Endodermal cell (in vitro differentiated cells): ENCODE results near the gene ZNF692. TPM values are rescaled to one million over a fixed set of nuclear protein-coding genes. Genes with fewer than 3 reads are reported as not detected.

Experiments
- DNase-seq: peaks from one replicate; pipeline ENCODE4 v3.0.0-alpha.2; 2017
- H3K27ac ChIP-seq: 2 replicates; pipeline ENCODE4 v1.5.1; 2013; ENCODE audit warnings: mild to moderate bottlenecking, low read depth, low read length, moderate library complexity
- H3K27me3 ChIP-seq: 2 replicates; pipeline ENCODE4 v1.6.1; 2013; ENCODE audit warnings: mild to moderate bottlenecking, low read length, moderate library complexity; ENCODE audit not compliant: insufficient read depth, control insufficient read depth, poor library complexity, severe bottlenecking
- H3K36me3 ChIP-seq: 2 replicates; pipeline ENCODE4 v1.7.0; 2013; ENCODE audit warnings: mild to moderate bottlenecking, low read length, moderate library complexity; ENCODE audit not compliant: control insufficient read depth, insufficient read depth
- H3K4me1 ChIP-seq: one replicate; pipeline ENCODE4 v1.7.0; 2013; ENCODE audit warnings: low read length; ENCODE audit not compliant: control insufficient read depth, insufficient read depth
- H3K4me3 ChIP-seq: 2 replicates; pipeline ENCODE4 v1.5.1; 2013; ENCODE audit warnings: mild to moderate bottlenecking, low read length, moderate library complexity
- H3K9ac ChIP-seq: 2 replicates; pipeline ENCODE4 v1.6.1; 2013; ENCODE audit warnings: mild to moderate bottlenecking, low read length, moderate library complexity; ENCODE audit not compliant: poor library complexity, severe bottlenecking; ENCODE audit errors: extremely low read depth
- H3K9me3 ChIP-seq: 2 replicates; pipeline ENCODE4 v1.6.1; 2013; ENCODE audit warnings: mild to moderate bottlenecking, low read length, moderate library complexity; ENCODE audit not compliant: control insufficient read depth
- H3K27ac Mint-ChIP-seq: 2 replicates; pipeline ENCODE4 v1.8.0; 2020; ENCODE audit warnings: mixed read lengths
- H3K27me3 Mint-ChIP-seq: 2 replicates; pipeline ENCODE4 v1.8.0; 2021; ENCODE audit warnings: mild to moderate bottlenecking, mixed read lengths; ENCODE audit not compliant: insufficient read depth
- H3K36me3 Mint-ChIP-seq: 2 replicates; pipeline ENCODE4 v1.8.0; 2020; ENCODE audit warnings: low read depth, mixed read lengths
- H3K4me1 Mint-ChIP-seq: 2 replicates; pipeline ENCODE4 v1.8.0; 2020; ENCODE audit warnings: mixed read lengths
- H3K4me3 Mint-ChIP-seq: 2 replicates; pipeline ENCODE4 v1.8.0; 2020; ENCODE audit warnings: mild to moderate bottlenecking, moderate library complexity, mixed read lengths
- H3K9me3 Mint-ChIP-seq: 2 replicates; pipeline ENCODE4 v1.8.0; 2020; ENCODE audit warnings: mild to moderate bottlenecking, mixed read lengths
- CTCF ChIP-seq: fragments of 200-600 bp; sonication (generic); conservative IDR thresholded peaks from 2 replicates; pipeline ENCODE4 v1.5.0; 2021; ENCODE audit warnings: antibody characterized with exemption, mild to moderate bottlenecking
- WGBS, 2 experiments: methylation state at CpG; one replicate each; pipeline versions ENCODE4 v1.1.5 to v1.1.7; 2013; ENCODE audit warnings: missing lambda C conversion rate in 2 of 2, mixed read lengths in 1 of 2; ENCODE audit not compliant: insufficient coverage in 1 of 2, insufficient read length in 1 of 2; 5-methylcytosine and 5-hydroxymethylcytosine counted together
- total RNA-seq, 2 donors: library from RNA; stranded (reverse); fragmentation: NEBNext Ultra II Directional in 1 of 2; extraction: Animal tissue kit (Norgen Biotek cat#: 25700) in 1 of 2; gene quantifications; 2 replicates in 1 of 2; 3 replicates in 1 of 2; pipeline ENCODE4 v1.2.1, GENCODE V29; 2021

The ZNF692 gene
- total RNA-seq, 2 donors from 2014 or later = 47.6 to 50.3 TPM

DNA sequence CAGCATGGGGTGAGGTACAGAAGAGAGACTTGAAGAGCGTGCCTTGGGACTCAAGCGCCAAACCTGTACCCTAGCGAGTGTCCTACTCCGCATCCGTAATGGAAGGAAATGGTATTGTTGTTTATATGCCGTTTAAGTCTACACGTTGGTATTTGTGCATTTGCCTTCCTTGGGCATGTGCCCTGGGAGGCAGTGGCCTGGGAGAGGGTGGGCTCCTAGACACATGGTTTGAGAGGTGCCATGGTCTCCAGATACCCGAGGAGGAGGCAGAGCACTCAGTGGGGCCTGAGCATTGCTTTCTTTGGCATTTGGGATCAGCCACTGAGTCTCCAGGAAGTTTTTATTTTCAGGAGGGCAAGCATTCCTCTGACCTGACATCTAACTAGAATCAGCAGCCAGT is 14.4 kb downstream of the ZNF692 start:
- Histone ChIP-seq H3K27ac (no peak overlapping the region), H3K9ac (no peak overlapping the region), H3K9me3 (no peaks in the 10 kb centered on the region), H3K36me3 (peaks cover 40% of the 10 kb centered on the region), H3K4me1 (no peaks in the 10 kb centered on the region), H3K4me3 (no peak overlapping the region), H3K27me3 (no peaks in the 10 kb centered on the region)
- Mint-ChIP-seq H3K27me3 (no peaks in the 10 kb centered on the region), H3K4me1 (no peaks in the 10 kb centered on the region), H3K36me3 (peaks cover 32% of the 10 kb centered on the region), H3K9me3 (no peaks in the 10 kb centered on the region), H3K27ac (no peak overlapping the region), H3K4me3 (no peak overlapping the region)
- TF ChIP-seq CTCF = no peak
- peak; percentile 22 for DNase-seq
- whole genome bisulfite sequencing, 2 experiments = 94 to 96% methylated on average over 6 to 8 of the region's 8 CpGs

DNA sequence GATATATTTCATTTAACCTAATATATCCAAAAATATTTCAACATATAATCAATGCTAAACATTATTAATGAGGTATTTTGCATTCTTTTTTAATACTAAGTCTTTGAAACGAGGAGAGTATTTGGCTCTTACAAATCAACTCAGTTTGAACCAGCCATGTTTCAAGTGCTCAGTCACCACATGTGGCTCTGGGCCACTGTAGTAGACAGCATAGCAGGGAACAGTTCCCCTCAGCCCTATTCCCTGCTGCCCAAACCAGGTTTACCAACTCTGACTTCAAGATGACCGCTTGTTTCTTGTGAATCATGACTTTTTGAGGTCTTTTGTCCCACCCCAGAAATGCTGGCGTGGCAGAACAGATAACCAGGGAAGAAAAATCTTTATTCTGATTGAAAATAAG is 15.2 kb downstream of the ZNF692 start:
- H3K27ac Mint-ChIP-seq = no peak overlapping the region
- no peaks in the 10 kb centered on the region for H3K4me1 ChIP-seq
- no peak overlapping the region for H3K4me3 ChIP-seq
- no peaks in the 10 kb centered on the region for H3K27me3 ChIP-seq
- H3K36me3 ChIP-seq = peaks cover 32% of the 10 kb centered on the region
- no peaks in the 10 kb centered on the region for H3K9me3 ChIP-seq
- H3K27ac ChIP-seq = no peak overlapping the region
- no peaks in the 10 kb centered on the region for H3K27me3 Mint-ChIP-seq
- TF ChIP-seq CTCF = no peak
- peaks cover 2% of the 10 kb centered on the region for H3K4me1 Mint-ChIP-seq
- no peak overlapping the region for H3K9ac ChIP-seq
- WGBS, 2 experiments = 92 to 94% methylated on average over 2 to 3 of the region's 3 CpGs
- peaks cover 28% of the 10 kb centered on the region for H3K36me3 Mint-ChIP-seq
- no peaks in the 10 kb centered on the region for H3K9me3 Mint-ChIP-seq
- no peak for DNase-seq
- H3K4me3 Mint-ChIP-seq = no peak overlapping the region

DNA sequence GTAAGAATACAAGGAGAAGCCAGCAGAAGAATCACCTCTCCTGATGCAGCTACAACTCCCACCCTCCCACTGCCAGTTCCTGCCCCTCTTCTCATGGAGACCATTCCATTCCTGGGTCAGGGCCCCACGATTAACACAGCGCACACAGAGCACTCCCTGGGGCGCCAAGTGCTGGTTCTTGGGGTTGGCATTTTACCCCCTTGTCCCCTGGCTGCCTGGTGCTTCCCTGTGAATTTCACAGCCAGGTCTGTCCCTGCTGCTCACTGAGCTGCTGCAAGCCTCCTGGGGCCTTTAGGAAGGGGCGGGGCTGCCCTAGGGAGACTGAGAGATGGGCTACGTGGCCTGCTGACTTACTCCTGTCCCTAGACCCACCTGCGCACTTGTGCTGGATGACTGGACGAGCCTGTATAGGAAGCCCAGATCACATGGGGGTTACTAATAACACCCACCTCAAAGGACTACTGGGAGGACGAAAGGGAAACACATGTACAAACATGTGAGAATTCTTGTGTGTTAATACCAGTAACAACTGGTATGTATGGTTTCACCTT is 16.0 kb downstream of the ZNF692 start:
- Histone ChIP-seq H3K27ac (no peak overlapping the region), H3K9me3 (no peaks in the 10 kb centered on the region), H3K36me3 (peaks cover 28% of the 10 kb centered on the region), H3K9ac (no peak overlapping the region), H3K27me3 (no peaks in the 10 kb centered on the region), H3K4me3 (no peak overlapping the region), H3K4me1 (no peaks in the 10 kb centered on the region)
- WGBS, 2 experiments = 90 to 95% methylated on average over 3 to 8 of the region's 8 CpGs
- TF ChIP-seq CTCF = no peak
- peak; percentile 45 for DNase-seq
- Mint-ChIP-seq H3K27me3 (no peaks in the 10 kb centered on the region), H3K9me3 (no peaks in the 10 kb centered on the region), H3K27ac (no peak overlapping the region), H3K4me1 (peaks cover 2% of the 10 kb centered on the region), H3K4me3 (no peak overlapping the region), H3K36me3 (peaks cover 25% of the 10 kb centered on the region)
